Gastrocnemius medialis (tissue), 4 donors: ENCODE data around the gene WDR45.

ENCODE experiments used
- CTCF ChIP-seq, 5 experiments: fragments of 450-650 bp in 3 of 5; fragments of 200-600 bp in 2 of 5; sonication (generic) in 2 of 5; IDR thresholded peaks in 4 of 5; conservative IDR thresholded peaks in 1 of 5; 1 replicate in 4 of 5; 2 replicates in 1 of 5; pipeline ENCODE4 v1.5.1; 2016 to 2019; ENCODE audit warnings: antibody characterized with exemption in 5 of 5, mild to moderate bottlenecking in 3 of 5, moderate library complexity in 3 of 5
- POLR2A ChIP-seq, 2 donors: fragments of 450-650 bp; IDR thresholded peaks; one replicate each; pipeline ENCODE4 v1.6.1; 2017; ENCODE audit warnings: antibody characterized with exemption in 2 of 2, mild to moderate bottlenecking in 2 of 2, moderate library complexity in 2 of 2

- TF ChIP-seq CTCF (IDR thresholded peaks at IDR 0.05 in 4 of 5, conservative IDR thresholded peaks at IDR 0.05 in 1 of 5): no peak
- no peak for TF ChIP-seq POLR2A (IDR thresholded peaks at IDR 0.05)
These were observed 8.7 kb downstream of the WDR45 start for GRCh38 chrX:49070988-49071387.
